Mucosa of descending colon (tissue), 3 donors: Measurements from ENCODE around the gene OBP2B. TPM values are rescaled to one million over a fixed set of nuclear protein-coding genes. Genes with fewer than 3 reads are reported as not detected.

Experiments used
- ATAC-seq: fragments of 200-7000 bp; cut with Tn5 transposase; one replicate; pipeline ENCODE4 v1.9.1; 2020; ENCODE audit warnings: mild to moderate bottlenecking, moderate library complexity
- DNase-seq, 3 donors: peaks; one replicate each; pipeline ENCODE4 v3.0.0-alpha.2; 2020
- H3K36me3 ChIP-seq: fragments of 200-600 bp; one replicate; pipeline ENCODE4 v1.8.0; 2021; ENCODE audit warnings: low read depth, mild to moderate bottlenecking
- H3K4me1 ChIP-seq: fragments of 200-600 bp; one replicate; pipeline ENCODE4 v1.8.0; 2021; ENCODE audit warnings: low read depth, mild to moderate bottlenecking
- H3K4me3 ChIP-seq: fragments of 200-600 bp; one replicate; pipeline ENCODE4 v1.8.0; 2021; ENCODE audit warnings: mild to moderate bottlenecking
- H3K9me3 ChIP-seq: fragments of 200-600 bp; one replicate; pipeline ENCODE4 v1.8.0; 2021; ENCODE audit warnings: mild to moderate bottlenecking
- intact Hi-C, 2 donors: fragments of 100-400 bp; cut with DNase I in 1 of 2; cut with micrococcal nuclease in 1 of 2; formaldehyde crosslinking; loops; one replicate each; pipeline versions ENCODE4 v1.11.0 to v1.11.1; 2022; cut with DNase I, micrococcal nuclease
- total RNA-seq, 3 donors: library from RNA; stranded (reverse); fragmentation: NEBNext Ultra II Directional in 2 of 3; extraction: Animal tissue kit (Norgen Biotek cat#: 25700) in 2 of 3; gene quantifications; one replicate each; pipeline versions ENCODE4 v1.2.1 to v1.2.4, GENCODE V29; 2021 to 2023
- TF ChIP-seq, protein P1 (sequence below): fragments of 200-600 bp; IDR thresholded peaks from one replicate; pipeline ENCODE4 v1.8.0; 2022; ENCODE audit warnings: antibody characterized with exemption, mild to moderate bottlenecking
- donor health status: DM: no; HTN: no; CAD: no; lungs with moderate emphysema.
- donor health status: DM: no; HTN: no; CAD: no.
- donor health status: DM: no; HTN: yes; CAD: no.

OBP2B gene
- total RNA-seq, 3 donors from 2014 or later: not detected

DNA sequence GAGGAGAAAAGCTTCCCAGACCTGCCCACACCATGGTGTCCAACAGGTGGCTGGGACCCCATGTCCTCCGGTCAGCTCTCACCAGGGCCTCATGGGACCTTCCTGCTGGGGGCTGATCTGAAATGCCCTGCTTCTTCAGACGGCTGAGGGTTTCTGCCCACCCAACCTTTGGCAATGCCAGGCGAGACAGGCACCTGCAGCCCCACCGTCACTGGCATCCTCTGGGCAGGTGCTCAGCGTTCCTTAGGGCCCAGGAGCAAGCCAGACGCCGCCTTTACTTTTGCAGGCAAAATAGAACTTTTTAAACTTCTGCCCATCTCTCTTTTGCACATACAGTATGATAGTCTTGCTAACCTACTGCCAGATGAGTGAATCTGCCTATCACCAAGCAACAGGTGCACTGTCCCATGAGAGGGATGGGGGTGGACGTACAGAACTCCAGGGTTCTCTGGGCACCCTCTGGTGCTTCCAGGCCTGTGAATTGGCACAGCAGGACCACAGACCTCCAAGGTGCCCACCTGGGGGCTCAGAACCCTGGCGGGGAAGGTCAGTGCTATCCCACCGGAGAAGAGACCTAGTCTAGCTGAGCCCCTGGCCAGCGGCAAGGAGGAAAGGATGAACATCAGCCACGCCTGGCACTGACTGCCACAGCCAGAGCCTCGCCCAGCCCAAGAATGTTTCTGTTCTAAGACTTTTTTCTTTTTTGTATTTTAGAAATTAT lies 7.5 kb downstream of the OBP2B start:
- DNase-seq (no peak), ATAC-seq (no peak)
- intact Hi-C loops: no loop called here
- Histone ChIP-seq H3K4me3 (no peak overlapping the region), H3K4me1 (no peaks in the 10 kb centered on the region), H3K9me3 (no peaks in the 10 kb centered on the region), H3K36me3 (no peaks in the 10 kb centered on the region)
- TF ChIP-seq, protein P1, sequence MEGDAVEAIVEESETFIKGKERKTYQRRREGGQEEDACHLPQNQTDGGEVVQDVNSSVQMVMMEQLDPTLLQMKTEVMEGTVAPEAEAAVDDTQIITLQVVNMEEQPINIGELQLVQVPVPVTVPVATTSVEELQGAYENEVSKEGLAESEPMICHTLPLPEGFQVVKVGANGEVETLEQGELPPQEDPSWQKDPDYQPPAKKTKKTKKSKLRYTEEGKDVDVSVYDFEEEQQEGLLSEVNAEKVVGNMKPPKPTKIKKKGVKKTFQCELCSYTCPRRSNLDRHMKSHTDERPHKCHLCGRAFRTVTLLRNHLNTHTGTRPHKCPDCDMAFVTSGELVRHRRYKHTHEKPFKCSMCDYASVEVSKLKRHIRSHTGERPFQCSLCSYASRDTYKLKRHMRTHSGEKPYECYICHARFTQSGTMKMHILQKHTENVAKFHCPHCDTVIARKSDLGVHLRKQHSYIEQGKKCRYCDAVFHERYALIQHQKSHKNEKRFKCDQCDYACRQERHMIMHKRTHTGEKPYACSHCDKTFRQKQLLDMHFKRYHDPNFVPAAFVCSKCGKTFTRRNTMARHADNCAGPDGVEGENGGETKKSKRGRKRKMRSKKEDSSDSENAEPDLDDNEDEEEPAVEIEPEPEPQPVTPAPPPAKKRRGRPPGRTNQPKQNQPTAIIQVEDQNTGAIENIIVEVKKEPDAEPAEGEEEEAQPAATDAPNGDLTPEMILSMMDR: no peak

DNA sequence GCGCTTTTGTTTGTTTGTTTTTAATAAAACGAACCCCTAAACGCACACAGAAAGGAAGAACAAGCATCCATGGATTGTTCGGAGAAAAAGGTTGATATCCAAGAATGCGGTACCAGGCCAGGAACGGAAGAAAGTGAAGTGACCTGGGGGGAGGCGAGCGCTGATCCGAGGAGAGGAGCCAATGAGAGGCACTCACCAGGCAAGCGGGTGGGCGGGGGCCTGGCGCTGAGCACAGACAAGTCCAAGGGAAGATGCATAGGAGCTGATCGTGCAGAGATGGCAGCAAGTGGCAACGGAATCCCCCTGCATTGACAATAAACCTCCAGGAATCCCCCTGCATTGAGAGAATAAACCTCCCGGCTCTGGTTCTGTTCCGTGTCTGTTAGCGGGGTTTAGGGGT lies 8.4 kb downstream of the OBP2B start:
- no peak for ATAC-seq
- Histone ChIP-seq H3K36me3 (no peaks in the 10 kb centered on the region), H3K9me3 (no peaks in the 10 kb centered on the region), H3K4me1 (no peaks in the 10 kb centered on the region), H3K4me3 (no peak overlapping the region)
- DNase-seq: no peak
- TF ChIP-seq, protein P1: no peak
- intact Hi-C loops: no loop called here

DNA sequence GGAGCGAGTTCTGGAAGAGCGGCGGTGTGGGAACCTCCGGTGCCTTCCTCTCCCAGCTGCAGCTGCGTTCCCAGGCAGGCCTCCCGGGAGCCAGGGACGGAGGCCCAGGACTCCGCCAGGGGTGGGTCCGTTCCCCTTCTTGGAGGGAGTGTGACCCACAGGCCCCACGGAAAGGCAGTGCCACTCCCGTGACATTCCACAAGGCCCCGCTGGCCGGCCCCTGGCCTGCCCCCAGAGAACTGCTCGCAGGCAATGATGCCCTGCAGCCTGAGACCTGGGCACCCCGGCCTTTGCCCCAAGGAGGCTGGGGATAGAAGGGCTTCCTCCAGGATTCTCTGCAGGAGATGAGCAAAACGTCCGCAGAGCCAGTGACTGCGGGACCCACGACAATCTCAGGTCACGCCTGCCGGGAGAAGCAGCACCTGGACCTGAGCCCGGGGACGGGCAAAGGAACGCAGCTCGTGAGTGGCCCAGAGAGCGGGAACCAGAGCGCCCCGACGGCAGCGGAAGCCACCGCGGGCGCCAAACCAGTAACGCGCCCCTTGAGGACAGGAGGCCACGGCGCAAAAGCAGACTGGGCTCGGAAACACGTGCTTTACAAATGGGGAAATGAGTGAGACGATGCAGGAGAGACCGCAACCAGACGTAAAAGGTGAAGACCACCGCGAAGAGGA lies 9.3 kb downstream of the OBP2B start:
- TF ChIP-seq, protein P1: no peak
- DNase-seq (peak; percentile 23 to 67 (median 61)), ATAC-seq (peak; percentile 94)
- Histone ChIP-seq H3K4me3 (no peak overlapping the region), H3K36me3 (no peaks in the 10 kb centered on the region), H3K9me3 (peaks cover 5% of the 10 kb centered on the region), H3K4me1 (no peaks in the 10 kb centered on the region)
- intact Hi-C loops: no loop called here

DNA sequence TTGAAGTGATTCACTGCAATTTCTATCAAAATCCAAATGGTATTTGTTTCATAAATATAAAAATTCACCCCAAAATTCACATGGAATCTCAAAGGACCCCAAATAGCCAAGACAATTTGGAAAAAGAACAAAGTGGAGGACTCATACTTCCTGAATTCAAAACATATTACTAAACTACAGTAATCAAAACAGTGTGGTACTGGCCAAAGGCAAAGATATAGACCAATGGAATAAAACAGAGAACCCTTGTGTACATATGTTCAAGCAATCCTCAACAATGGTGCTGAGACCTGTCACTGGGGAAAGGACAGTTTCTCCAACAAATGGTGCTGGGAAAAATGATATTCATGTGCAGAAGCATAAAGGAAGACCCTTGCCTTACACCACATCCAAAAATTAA lies 14.0 kb downstream of the OBP2B start:
- Histone ChIP-seq H3K4me3 (no peak overlapping the region), H3K36me3 (no peaks in the 10 kb centered on the region), H3K4me1 (no peaks in the 10 kb centered on the region), H3K9me3 (peaks cover 5% of the 10 kb centered on the region)
- ATAC-seq: no peak
- intact Hi-C loops: no loop called here
- DNase-seq: no peak
- TF ChIP-seq, protein P1: no peak

DNA sequence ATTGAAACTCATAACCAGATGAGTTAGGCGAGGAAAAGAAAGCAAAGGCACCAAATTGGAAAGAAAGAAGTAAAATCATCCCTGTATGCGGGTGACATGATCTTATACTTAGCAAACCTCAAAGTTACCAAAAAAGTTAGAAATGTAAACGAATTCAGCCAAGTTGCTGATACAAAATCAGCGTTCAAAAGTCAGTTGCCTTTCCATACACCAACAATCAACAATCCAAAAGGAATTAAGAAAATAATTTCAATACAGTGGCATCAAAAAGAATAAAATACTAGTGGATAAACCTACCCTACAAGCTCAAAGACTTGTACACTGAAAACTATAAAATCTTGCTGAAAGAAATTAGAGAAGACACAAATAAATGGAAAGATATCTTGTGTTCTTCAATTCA lies 14.5 kb downstream of the OBP2B start:
- no peak for DNase-seq
- Histone ChIP-seq H3K4me1 (no peaks in the 10 kb centered on the region), H3K36me3 (no peaks in the 10 kb centered on the region), H3K4me3 (no peak overlapping the region), H3K9me3 (peaks cover 5% of the 10 kb centered on the region)
- ATAC-seq: no peak
- TF ChIP-seq, protein P1: no peak
- intact Hi-C loops: no loop called here
